Lung (tissue), 12 donors: ENCODE results near the gene ADIPOR2. TPM values are rescaled to one million over a fixed set of nuclear protein-coding genes. Genes with fewer than 3 reads are reported as not detected.
"Not testable (repeated sequence)": the region's sequence is repeated elsewhere in the genome, so short reads cannot be mapped to it uniquely, and the experiment has no call there.

Experiments used
- ATAC-seq: fragments of 200-7000 bp; cut with Tn5 transposase; one replicate; pipeline ENCODE4 v1.9.1; 2020; ENCODE audit warnings: moderate number of reproducible peaks; ENCODE audit not compliant: insufficient read depth, low FRiP score
- DNase-seq, 3 donors: peaks; one replicate each; pipeline ENCODE4 v3.0.0-alpha.2; 2013 to 2017
- H3K27ac ChIP-seq, 2 donors: one replicate each; pipeline ENCODE4 v1.5.1; 2013; ENCODE audit warnings: mild to moderate bottlenecking in 2 of 2, moderate library complexity in 2 of 2, control low read depth in 1 of 2, inconsistent platforms in 1 of 2, low read depth in 1 of 2, low read length in 1 of 2
- H3K27me3 ChIP-seq, 3 donors: one replicate each; pipeline ENCODE4 v1.5.1; 2013; ENCODE audit warnings: low read length in 2 of 3; ENCODE audit not compliant: control insufficient read depth in 3 of 3, insufficient read depth in 3 of 3
- H3K36me3 ChIP-seq, 4 donors: one replicate each; pipeline ENCODE4 v1.5.1; 2013; ENCODE audit warnings: low read length in 4 of 4, mild to moderate bottlenecking in 1 of 4, moderate library complexity in 1 of 4; ENCODE audit not compliant: control insufficient read depth in 4 of 4, insufficient read depth in 4 of 4
- H3K4me1 ChIP-seq, 5 donors: one replicate each; pipeline ENCODE4 v1.5.1; 2013; ENCODE audit warnings: low read length in 5 of 5, mild to moderate bottlenecking in 2 of 5, moderate library complexity in 1 of 5; ENCODE audit not compliant: control insufficient read depth in 5 of 5, insufficient read depth in 5 of 5
- H3K4me3 ChIP-seq: one replicate; pipeline ENCODE4 v1.5.1; 2013; ENCODE audit warnings: mild to moderate bottlenecking, control low read depth, moderate library complexity
- H3K9ac ChIP-seq, 2 donors: one replicate each; pipeline ENCODE4 v1.5.1; 2013; ENCODE audit warnings: low read length in 2 of 2, control low read depth in 1 of 2; ENCODE audit not compliant: insufficient read depth in 1 of 2
- H3K9me3 ChIP-seq, 4 donors: one replicate each; pipeline ENCODE4 v1.5.1; 2013; ENCODE audit warnings: low read length in 3 of 4, mild to moderate bottlenecking in 1 of 4, moderate library complexity in 1 of 4; ENCODE audit not compliant: control insufficient read depth in 4 of 4, insufficient read depth in 3 of 4
- WGBS, 2 donors: extraction: QIAGEN DNeasy Blood & Tissue Kit; methylation state at CpG; one replicate each; pipeline ENCODE4 v1.1.7; 2013; 5-methylcytosine and 5-hydroxymethylcytosine counted together
- polyA plus RNA-seq, 2 donors: library from polyadenylated mRNA; stranded (reverse); fragments of 200-250 nt; gene quantifications; one replicate each; pipeline ENCODE4 v1.2.1, GENCODE V29; 2013
- total RNA-seq, 2 donors: library from RNA; depleted of rRNA in 1 of 2; stranded (reverse); fragments of >200 nt in 1 of 2; gene quantifications; one replicate each; pipeline ENCODE4 v1.2.1, GENCODE V29; 2014 to 2021
- TF ChIP-seq, protein P1 (sequence below): IDR thresholded peaks from 2 replicates; pipeline ENCODE4 v1.5.1; 2012; ENCODE audit warnings: mild to moderate bottlenecking; ENCODE audit errors: control extremely low read depth, extremely low read depth
- donor health status: control.
- donor health status: control.
- donor health status: Bipolar disorder and iron deficiency.
- donor health status: healthy.
- donor health status: DM: yes; HTN: yes; CAD: no.

The ADIPOR2 gene
- total and polyA plus RNA-seq, 4 donors, result 31.9 to 61.1 (median 53.6) TPM

DNA sequence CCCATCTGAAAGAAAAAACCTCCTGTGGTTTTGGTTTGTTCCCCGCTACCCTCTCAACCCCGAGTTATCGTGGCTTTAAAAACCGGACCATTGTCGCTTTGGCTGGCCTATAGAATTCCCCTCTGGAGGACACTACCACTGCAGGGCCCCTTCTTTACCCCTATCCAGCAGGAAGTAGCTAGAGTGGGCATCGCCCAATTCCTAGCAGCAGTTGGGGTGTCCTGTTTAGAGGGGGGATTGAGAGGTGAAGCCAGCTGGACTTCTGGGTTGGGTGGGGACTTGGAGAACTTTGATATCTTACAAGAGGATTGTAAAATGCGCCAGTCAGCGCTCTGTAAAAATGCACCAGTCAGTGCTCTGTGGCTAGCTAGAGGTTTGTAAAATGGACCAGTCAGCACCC lies 24.6 kb downstream of the ADIPOR2 start:
- not testable (repeated sequence) for H3K27ac ChIP-seq, H3K9ac ChIP-seq, H3K4me3 ChIP-seq, H3K36me3 ChIP-seq, ATAC-seq, H3K27me3 ChIP-seq, DNase-seq, H3K9me3 ChIP-seq
- peaks cover 0 to 29% (median 7%) of the 10 kb centered on the region in 5 donors for H3K4me1 ChIP-seq
- 94 to 97% methylated on average over 8 of the region's 8 CpGs for whole genome bisulfite sequencing, 2 donors

- Histone ChIP-seq H3K27me3 (no peaks in the 10 kb centered on the region), H3K4me1 (peaks cover 0 to 24% (median 8%) of the 10 kb centered on the region in 5 donors), H3K27ac (no peak overlapping the region), H3K36me3 (peaks cover 0 to 3% (median 1%) of the 10 kb centered on the region in 4 donors), H3K4me3 (no peak overlapping the region), H3K9ac (no peak overlapping the region), H3K9me3 (no peaks in the 10 kb centered on the region)
- TF ChIP-seq, protein P1, sequence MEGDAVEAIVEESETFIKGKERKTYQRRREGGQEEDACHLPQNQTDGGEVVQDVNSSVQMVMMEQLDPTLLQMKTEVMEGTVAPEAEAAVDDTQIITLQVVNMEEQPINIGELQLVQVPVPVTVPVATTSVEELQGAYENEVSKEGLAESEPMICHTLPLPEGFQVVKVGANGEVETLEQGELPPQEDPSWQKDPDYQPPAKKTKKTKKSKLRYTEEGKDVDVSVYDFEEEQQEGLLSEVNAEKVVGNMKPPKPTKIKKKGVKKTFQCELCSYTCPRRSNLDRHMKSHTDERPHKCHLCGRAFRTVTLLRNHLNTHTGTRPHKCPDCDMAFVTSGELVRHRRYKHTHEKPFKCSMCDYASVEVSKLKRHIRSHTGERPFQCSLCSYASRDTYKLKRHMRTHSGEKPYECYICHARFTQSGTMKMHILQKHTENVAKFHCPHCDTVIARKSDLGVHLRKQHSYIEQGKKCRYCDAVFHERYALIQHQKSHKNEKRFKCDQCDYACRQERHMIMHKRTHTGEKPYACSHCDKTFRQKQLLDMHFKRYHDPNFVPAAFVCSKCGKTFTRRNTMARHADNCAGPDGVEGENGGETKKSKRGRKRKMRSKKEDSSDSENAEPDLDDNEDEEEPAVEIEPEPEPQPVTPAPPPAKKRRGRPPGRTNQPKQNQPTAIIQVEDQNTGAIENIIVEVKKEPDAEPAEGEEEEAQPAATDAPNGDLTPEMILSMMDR, result no peak
- 63% methylated on average over 3 of the region's 3 CpGs for WGBS, 2 donors
- DNase-seq (no peak), ATAC-seq (no peak)
Measured at GRCh38 chr12:1716215-1716862, 25.5 kb downstream of the ADIPOR2 start.

DNA sequence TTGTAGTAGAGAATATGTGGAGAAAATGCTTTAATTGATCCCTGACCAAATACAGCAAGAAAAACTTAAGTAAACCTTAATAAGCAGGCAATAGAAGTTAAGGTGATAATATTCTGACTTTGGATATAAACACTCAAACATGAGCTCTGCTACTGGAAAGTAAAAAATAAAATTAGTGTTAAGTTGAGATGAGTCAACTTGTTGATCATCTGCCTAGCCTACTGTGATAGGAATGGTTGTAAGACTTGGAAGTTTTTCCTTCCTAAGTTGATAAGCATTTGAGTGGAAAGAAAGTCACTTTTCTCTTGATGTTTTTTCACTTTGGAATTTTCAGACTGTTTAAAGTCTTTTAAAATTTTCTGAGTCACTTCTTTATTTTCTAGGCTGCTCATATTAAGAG lies 26.0 kb downstream of the ADIPOR2 start:
- DNase-seq (no peak), ATAC-seq (no peak)
- Histone ChIP-seq H3K9me3 (no peaks in the 10 kb centered on the region), H3K9ac (no peak overlapping the region), H3K27me3 (no peaks in the 10 kb centered on the region), H3K36me3 (peaks cover 0 to 3% (median 1%) of the 10 kb centered on the region in 4 donors), H3K27ac (no peak overlapping the region), H3K4me3 (no peak overlapping the region), H3K4me1 (peaks cover 0 to 18% (median 8%) of the 10 kb centered on the region in 5 donors)
- TF ChIP-seq, protein P1, result no peak

- peak in 2 of 3 donors; percentile 79 to 84 for DNase-seq
- Histone ChIP-seq H3K27me3 (no peaks in the 10 kb centered on the region), H3K9ac (no peak overlapping the region), H3K9me3 (no peaks in the 10 kb centered on the region), H3K4me1 (peaks cover 0 to 17% (median 4%) of the 10 kb centered on the region in 5 donors), H3K27ac (no peak overlapping the region), H3K36me3 (peaks cover 0 to 3% (median 0%) of the 10 kb centered on the region in 4 donors), H3K4me3 (no peak overlapping the region)
- TF ChIP-seq, protein P1, result no peak
- ATAC-seq, result peak; percentile 53
Measured at GRCh38 chr12:1719139-1719538, 28.3 kb downstream of the ADIPOR2 start.
